DMS 273 treated with DMSO at 0.1 percent for 48 hours (cell line): Measurements from ENCODE around the gene LUZP4.
"Not testable (repeated sequence)": the region's sequence is repeated elsewhere in the genome, so short reads cannot be mapped to it uniquely, and the experiment has no call there.

ENCODE experiments used
- DNase-seq: peaks from one replicate; lab custom pipeline; 2025; lab: John Stamatoyannopoulos, UW

The LUZP4 gene

DNA sequence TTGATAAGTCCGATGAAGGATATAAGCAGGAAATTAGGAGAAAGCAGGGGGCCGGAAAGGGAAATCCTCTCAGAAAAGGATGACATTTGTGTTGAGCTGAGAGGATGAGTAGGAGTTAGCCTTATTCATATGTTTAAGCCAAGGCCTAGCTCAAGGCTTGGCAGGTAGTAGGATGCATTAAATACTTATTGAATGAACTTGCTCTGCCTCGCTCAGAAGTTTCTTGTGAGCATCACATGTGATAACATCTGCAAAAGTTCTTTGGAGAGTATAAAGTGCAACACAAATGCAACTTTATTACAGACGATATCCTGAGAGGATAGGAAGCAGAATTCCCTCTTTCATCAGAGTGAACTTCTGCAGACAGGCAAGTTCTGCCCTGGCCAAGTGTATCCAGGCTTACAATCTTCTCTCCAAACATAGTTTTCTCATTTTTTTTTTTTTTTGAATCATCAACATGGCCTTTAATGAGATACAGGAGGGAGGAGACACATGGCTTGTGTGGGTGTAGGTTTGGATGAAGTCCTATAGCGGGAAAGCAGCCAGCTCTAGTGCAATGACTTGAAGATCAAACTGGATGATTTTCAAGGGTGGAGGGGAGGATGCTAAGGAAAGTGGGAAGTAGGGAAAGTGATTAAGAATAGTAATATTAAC is 48.1 kb downstream of the LUZP4 start:
- no peak for DNase-seq

DNA sequence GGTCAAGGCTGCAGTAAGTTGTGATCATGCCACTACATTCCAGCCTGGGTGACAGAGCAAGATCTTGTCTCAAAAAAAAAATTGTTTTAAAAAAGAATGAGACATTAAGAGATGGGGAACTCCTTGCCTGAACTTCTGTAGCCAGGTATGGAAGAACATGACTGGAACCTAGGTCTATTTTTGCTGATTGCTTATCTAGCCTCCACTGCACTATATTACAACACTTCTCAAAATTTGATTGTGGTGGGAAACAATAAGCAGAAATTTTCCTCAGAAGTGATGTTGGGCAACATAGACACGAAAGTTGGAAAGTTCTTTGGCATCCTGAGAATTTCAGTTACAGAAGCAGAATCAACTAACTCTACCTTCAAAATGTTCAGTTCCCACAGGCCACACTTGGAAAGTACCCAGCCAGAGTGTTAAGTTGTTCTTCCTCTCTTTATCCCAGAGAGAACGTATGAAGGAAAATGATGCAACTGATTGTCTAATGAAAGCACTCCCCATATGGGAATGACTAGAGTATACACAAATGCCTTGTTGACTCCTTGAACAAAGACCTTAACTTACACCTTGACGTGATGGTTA is 50.0 kb downstream of the LUZP4 start:
- no peak for DNase-seq

DNA sequence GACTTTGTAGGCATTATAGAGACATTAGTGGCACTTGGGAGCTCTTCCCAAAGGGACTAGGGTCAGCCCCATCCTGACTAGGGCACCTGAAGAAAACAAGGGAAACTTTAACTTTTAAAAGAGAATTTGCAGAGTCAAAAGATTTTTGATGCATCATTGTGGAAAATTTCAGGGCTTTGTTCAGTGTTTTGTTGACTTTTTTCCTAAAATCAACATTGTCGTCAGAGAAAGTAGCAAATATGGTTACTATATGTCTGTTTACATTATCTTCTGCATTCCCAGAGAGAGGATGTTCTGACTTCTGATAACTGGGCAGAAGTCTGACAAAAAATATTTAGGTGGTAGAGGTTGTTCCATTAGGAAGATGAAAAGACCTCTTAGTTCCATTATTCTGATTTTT is 51.9 kb downstream of the LUZP4 start:
- no peak for DNase-seq

DNA sequence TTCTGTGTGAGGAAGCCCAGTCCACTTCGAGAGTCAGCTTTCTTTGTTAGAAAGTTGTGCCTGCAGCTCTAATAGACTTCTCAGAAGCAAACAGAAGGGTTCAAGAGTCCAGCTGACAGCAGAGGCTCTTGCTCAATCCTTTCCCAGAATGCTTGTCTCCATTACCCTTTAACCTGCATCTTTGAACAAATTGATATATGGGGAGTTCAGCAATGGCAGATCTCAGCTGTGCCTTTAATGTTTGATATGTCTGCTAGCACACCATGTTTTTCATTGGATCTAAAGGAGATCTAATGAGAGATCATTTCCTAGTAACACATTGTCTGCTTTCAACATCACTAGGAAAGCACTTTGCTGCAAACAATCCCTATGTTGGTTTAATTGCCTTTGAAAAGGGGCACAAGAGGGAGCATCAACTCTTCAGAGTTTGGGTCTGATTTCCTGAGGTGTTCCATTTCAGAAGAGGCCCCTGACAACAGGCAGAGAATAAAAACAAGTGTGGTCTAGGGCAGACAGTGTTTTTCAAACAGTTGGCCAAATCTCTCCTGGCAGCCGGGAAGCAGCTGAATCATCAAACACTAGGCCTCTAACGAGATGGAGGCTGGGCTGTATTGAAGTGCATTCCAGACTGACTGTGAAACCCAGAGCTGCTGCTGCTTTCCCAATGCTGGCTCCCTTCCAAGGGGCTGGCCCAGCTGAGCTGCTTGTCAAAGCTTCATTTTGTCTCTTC is 55.5 kb downstream of the LUZP4 start:
- DNase-seq = peak; percentile 66

DNA sequence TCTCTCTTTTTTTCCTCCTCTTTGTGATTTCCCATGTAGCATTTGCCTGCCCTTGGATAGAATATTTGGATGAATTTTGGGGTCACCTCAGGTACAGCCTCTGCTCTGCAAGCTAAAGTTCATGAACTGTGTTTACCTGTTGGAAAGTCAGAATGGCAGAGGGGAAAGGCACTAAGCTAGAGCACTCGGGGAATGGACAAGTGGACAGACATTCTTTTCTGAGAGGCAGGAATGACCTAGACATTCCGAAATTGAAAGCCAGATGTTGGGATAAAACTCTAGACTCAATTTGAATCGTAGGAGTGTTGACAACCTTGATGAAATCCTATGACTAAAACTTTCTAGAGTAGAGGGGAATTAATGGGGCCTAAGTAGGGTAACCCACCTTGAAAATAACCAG is 56.1 kb downstream of the LUZP4 start:
- no peak for DNase-seq

DNA sequence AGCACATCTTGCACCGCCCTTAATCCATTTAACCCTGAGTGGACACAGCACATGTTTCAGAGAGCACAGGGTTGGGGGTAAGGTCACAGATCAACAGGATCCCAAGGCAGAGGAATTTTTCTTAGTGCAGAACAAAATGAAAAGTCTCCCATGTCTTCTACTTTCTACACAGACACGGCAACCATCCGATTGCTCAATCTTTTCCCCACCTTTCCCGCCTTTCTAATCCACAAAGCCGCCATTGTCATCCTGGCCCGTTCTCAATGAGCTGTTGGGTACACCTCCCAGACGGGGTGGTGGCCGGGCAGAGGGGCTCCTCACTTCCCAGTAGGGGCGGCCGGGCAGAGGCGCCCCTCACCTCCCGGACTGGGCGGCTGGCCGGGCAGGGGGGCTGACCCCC is 57.2 kb downstream of the LUZP4 start:
- DNase-seq = not testable (repeated sequence)

DNA sequence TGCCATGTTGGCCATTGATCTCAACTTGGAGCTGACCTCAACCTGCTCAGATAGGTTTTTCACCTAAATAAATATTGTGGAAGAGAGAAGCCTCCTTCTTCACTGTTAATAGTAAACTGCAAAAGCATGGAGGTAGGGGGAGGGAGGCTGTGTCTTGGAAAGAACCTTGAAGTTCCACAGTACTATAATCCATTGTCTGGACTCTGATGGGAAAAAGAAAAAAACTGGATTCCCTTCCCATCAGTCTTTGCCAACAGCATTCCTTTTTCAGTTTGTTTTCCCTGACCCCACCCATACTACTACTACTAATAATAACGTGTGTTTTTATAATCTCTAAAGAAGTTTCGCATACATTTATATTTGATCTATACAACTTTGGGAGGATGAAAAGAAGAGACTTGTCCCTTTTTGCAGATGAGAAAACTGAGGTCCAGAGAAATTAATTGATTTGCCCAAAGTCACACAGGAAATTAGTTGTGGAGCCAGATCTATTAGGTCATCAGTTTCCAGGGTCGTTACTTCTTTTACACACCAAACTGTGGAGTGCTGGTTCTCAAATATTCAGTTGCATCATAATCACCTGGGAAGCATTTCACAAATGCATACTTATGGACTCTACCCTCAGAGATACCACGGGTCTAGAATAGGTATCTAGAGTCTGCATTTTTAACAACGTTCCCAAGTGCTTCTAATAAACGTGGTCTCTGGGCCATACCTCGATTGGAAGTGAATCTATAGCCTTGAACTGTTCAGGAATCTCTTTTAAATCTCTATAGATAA is 59.1 kb downstream of the LUZP4 start:
- DNase-seq = no peak

DNA sequence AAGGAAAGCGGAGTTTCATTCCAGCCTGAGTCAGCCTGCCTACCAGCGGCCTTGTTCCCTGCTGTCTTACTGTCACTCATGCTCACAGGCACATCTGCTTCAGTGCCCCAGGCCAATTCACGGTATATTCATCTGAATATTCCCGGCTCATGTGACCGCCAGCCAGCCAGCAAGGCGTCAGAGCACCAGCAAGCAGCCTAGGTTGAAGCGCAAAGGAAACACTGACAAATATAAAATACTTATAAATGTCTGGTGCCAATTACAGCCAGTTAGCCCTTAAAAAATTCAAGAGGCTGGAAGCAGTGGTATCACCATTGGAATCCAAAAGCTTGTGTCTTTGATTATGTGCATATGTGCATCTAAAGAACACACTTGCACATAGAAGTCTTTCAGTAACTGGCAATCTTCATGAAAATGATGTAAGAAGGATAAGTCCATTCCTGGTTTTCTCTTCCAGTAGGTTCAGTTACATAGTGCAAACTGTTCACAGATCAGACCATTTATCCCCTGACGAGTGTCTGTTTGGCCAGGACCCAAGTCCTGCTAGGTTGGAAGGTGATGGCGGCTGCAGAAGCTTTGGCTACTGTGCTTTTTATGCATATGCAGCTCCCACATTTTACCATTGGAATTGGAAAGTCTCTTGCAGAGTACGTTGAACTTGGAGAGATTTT is 61.3 kb downstream of the LUZP4 start:
- no peak for DNase-seq

DNA sequence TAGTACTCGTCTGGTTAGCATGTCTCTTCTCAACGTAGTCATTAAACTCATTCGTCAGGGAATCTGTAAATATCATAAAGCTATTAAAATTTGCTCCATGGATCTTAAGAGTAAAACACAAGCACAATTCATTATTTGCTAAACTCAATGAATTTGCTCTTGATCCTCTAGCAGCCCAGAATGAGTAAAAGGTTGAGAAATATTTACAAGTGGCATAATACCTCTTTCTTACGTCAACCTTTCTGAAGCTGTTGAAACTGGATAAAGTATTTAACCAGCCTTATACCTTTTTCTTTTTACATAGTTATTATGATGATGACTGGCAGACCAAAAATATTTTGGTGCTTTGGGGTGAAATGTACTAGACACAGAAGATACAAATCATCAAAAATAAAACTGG is 66.9 kb downstream of the LUZP4 start:
- DNase-seq = no peak
